ENCODE data around the gene AMZ2. TPM values are rescaled to one million over a fixed set of nuclear protein-coding genes. Genes with fewer than 3 reads are reported as not detected.

The AMZ2 gene
- total RNA-seq, 1 experiment from 2014 or later, result 59.6 TPM

GRCh38 chr17:68302666-68303065 lies 54.8 kb downstream of the AMZ2 start:
- intact Hi-C loops (cut with micrococcal nuclease; ENCODE audit: unreplicated experiment), result no loop called here
- Histone ChIP-seq H3K27ac (ENCODE audit: low read length) (no peak overlapping the region), H3K36me3 (ENCODE audit: control insufficient read depth, insufficient read depth, low read length) (no peaks in the 10 kb centered on the region), H3K27me3 (ENCODE audit: control insufficient read depth, insufficient read depth, low read length) (no peaks in the 10 kb centered on the region), H3K4me3 (ENCODE audit: low read depth in 2 of 2, low read length in 2 of 2) (no peak overlapping the region), H3K9me3 (ENCODE audit: control insufficient read depth, insufficient read depth, low read depth, low read length) (no peaks in the 10 kb centered on the region), H3K4me1 (ENCODE audit: control insufficient read depth, insufficient read depth, low read length) (no peaks in the 10 kb centered on the region)
- in situ Hi-C loops (cut with HindIII; ENCODE audit: low pct_unique_long_range_greater_than_20kb, low sequenced_read_pairs), result no loop called here
- CTCF ChIA-PET, result no interaction called here
- DNase-seq (ENCODE audit: low read depth, low spot score), result no peak
- TF ChIP-seq CTCF (IDR thresholded peaks at IDR 0.05) (no peak), POLR2AphosphoS5 (IDR thresholded peaks at IDR 0.05; ENCODE audit: low read depth, low read length) (no peak)
- BruUV-seq (replicated peaks), result no TSS peak
- POLR2A ChIA-PET, result no interaction called here
- no peak for ATAC-seq

- Histone ChIP-seq H3K27ac (ENCODE audit: low read length) (no peak overlapping the region), H3K4me1 (ENCODE audit: control insufficient read depth, insufficient read depth, low read length) (no peaks in the 10 kb centered on the region), H3K36me3 (ENCODE audit: control insufficient read depth, insufficient read depth, low read length) (no peaks in the 10 kb centered on the region), H3K4me3 (ENCODE audit: low read depth in 2 of 2, low read length in 2 of 2) (no peak overlapping the region), H3K27me3 (ENCODE audit: control insufficient read depth, insufficient read depth, low read length) (no peaks in the 10 kb centered on the region), H3K9me3 (ENCODE audit: control insufficient read depth, insufficient read depth, low read depth, low read length) (no peaks in the 10 kb centered on the region)
- DNase-seq (ENCODE audit: low read depth, low spot score), result no peak
- no TSS peak for BruUV-seq (replicated peaks)
- TF ChIP-seq SIN3A (IDR thresholded peaks at IDR 0.05; ENCODE audit: borderline replicate concordance, insufficient read depth, low read depth, low read length) (no peak), CTCF (IDR thresholded peaks at IDR 0.05) (no peak), POLR2AphosphoS5 (IDR thresholded peaks at IDR 0.05; ENCODE audit: low read depth, low read length) (no peak), REST (IDR thresholded peaks at IDR 0.05; ENCODE audit: insufficient read depth in 1 of 2, low read depth in 2 of 2, low read length in 1 of 2) (no peak), TCF7L2 (IDR thresholded peaks at IDR 0.05; ENCODE audit: low read depth, low read length) (no peak)
- ATAC-seq, result no peak
- CTCF ChIA-PET, result no interaction called here
- intact Hi-C loops (cut with micrococcal nuclease; ENCODE audit: unreplicated experiment) (no loop called here), in situ Hi-C loops (cut with HindIII; ENCODE audit: low pct_unique_long_range_greater_than_20kb, low sequenced_read_pairs) (no loop called here)
- POLR2A ChIA-PET, result no interaction called here
Measured at GRCh38 chr17:68304706-68305105, 56.9 kb downstream of the AMZ2 start.

GRCh38 chr17:68305142-68305541 lies 57.3 kb downstream of the AMZ2 start:
- ChIA-PET POLR2A (no interaction called here), CTCF (no interaction called here)

More at GRCh38 chr17:68305142-68305541, 57.3 kb downstream of the AMZ2 start:
- no peak for DNase-seq (ENCODE audit: low read depth, low spot score)
- H3K4me3 ChIP-seq (ENCODE audit: low read depth in 2 of 2, low read length in 2 of 2), result no peak overlapping the region
- no peaks in the 10 kb centered on the region for H3K27me3 ChIP-seq (ENCODE audit: control insufficient read depth, insufficient read depth, low read length)
- no TSS peak for BruUV-seq (replicated peaks)
- in situ Hi-C loops (cut with HindIII; ENCODE audit: low pct_unique_long_range_greater_than_20kb, low sequenced_read_pairs) (no loop called here), intact Hi-C loops (cut with micrococcal nuclease; ENCODE audit: unreplicated experiment) (no loop called here)
- H3K9me3 ChIP-seq (ENCODE audit: control insufficient read depth, insufficient read depth, low read depth, low read length), result no peaks in the 10 kb centered on the region
- ATAC-seq, result no peak
- H3K4me1 ChIP-seq (ENCODE audit: control insufficient read depth, insufficient read depth, low read length), result no peaks in the 10 kb centered on the region
- H3K36me3 ChIP-seq (ENCODE audit: control insufficient read depth, insufficient read depth, low read length), result no peaks in the 10 kb centered on the region
- TF ChIP-seq CTCF (IDR thresholded peaks at IDR 0.05) (no peak), SIN3A (IDR thresholded peaks at IDR 0.05; ENCODE audit: borderline replicate concordance, insufficient read depth, low read depth, low read length) (no peak), POLR2AphosphoS5 (IDR thresholded peaks at IDR 0.05; ENCODE audit: low read depth, low read length) (no peak), REST (IDR thresholded peaks at IDR 0.05; ENCODE audit: insufficient read depth in 1 of 2, low read depth in 2 of 2, low read length in 1 of 2) (no peak), TCF7L2 (IDR thresholded peaks at IDR 0.05; ENCODE audit: low read depth, low read length) (no peak)
- no peak overlapping the region for H3K27ac ChIP-seq (ENCODE audit: low read length)
